GM21526 (cell line): ENCODE results near the gene THSD4.
"Not testable (repeated sequence)": the region's sequence is repeated elsewhere in the genome, so short reads cannot be mapped to it uniquely, and the experiment has no call there.

Source experiments
- ATAC-seq: cut with Tn5 transposase; IDR thresholded peaks from one replicate; pipeline ENCODE4 v1.9.1; 2021; ENCODE audit warnings: moderate library complexity; ENCODE audit not compliant: unreplicated experiment, low FRiP score

The THSD4 gene

GRCh38 chr15:71248386-71248785, 133.1 kb downstream of the THSD4 start:
- no peak for ATAC-seq

- ATAC-seq: no peak
Measured at GRCh38 chr15:71249986-71250385, 134.7 kb downstream of the THSD4 start.

- ATAC-seq: no peak
Measured at GRCh38 chr15:71250936-71251583, 135.8 kb downstream of the THSD4 start.

- no peak for ATAC-seq
Measured at GRCh38 chr15:71251584-71252043, 136.3 kb downstream of the THSD4 start.

GRCh38 chr15:71252044-71252739, 136.9 kb downstream of the THSD4 start:
- no peak for ATAC-seq

- no peak for ATAC-seq
Measured at GRCh38 chr15:71252740-71253047, 137.4 kb downstream of the THSD4 start.

GRCh38 chr15:71254491-71254890, 139.2 kb downstream of the THSD4 start:
- ATAC-seq: no peak

GRCh38 chr15:71256934-71257664, 141.8 kb downstream of the THSD4 start:
- no peak for ATAC-seq

- ATAC-seq: no peak
Measured at GRCh38 chr15:71259866-71260265, 144.6 kb downstream of the THSD4 start.

- no peak for ATAC-seq
Measured at GRCh38 chr15:71261418-71261817, 146.1 kb downstream of the THSD4 start.

GRCh38 chr15:71261909-71262308, 146.6 kb downstream of the THSD4 start:
- ATAC-seq: no peak

GRCh38 chr15:71262599-71262998, 147.3 kb downstream of the THSD4 start:
- no peak for ATAC-seq

- not testable (repeated sequence) for ATAC-seq
Measured at GRCh38 chr15:71265606-71266005, 150.3 kb downstream of the THSD4 start.

GRCh38 chr15:71271327-71271726, 156.1 kb downstream of the THSD4 start:
- no peak for ATAC-seq

GRCh38 chr15:71272932-71273331, 157.7 kb downstream of the THSD4 start:
- ATAC-seq: no peak

GRCh38 chr15:71273731-71274447, 158.6 kb downstream of the THSD4 start:
- ATAC-seq: no peak

GRCh38 chr15:71274448-71274798, 159.2 kb downstream of the THSD4 start:
- no peak for ATAC-seq

- ATAC-seq: no peak
Measured at GRCh38 chr15:71275098-71275497, 159.8 kb downstream of the THSD4 start.

GRCh38 chr15:71275566-71276335, 160.5 kb downstream of the THSD4 start:
- no peak for ATAC-seq

- ATAC-seq: no peak
Measured at GRCh38 chr15:71276336-71276665, 161.0 kb downstream of the THSD4 start.
